Endometrial microvascular endothelial cells (primary cell): ENCODE measurements around the gene ATG16L1. TPM values are rescaled to one million over a fixed set of nuclear protein-coding genes. Genes with fewer than 3 reads are reported as not detected.

ENCODE experiments used
- in situ Hi-C: cut with HindIII; loops from 2 replicates; pipeline ENCODE4 v1.10.0; 2017; ENCODE audit warnings: low sequenced_read_pairs, low pct_unique_long_range_greater_than_20kb; ENCODE audit errors: inconsistent ontology term
- total RNA-seq: library from RNA; depleted of rRNA; stranded (reverse); fragments of >200 nt; gene quantifications from one replicate; pipeline ENCODE4 v1.2.3, GENCODE V29; 2015; ENCODE audit errors: inconsistent ontology term

Gene ATG16L1
- total RNA-seq, 1 donor from 2014 or later = 25.6 TPM

- in situ Hi-C loops = no loop called here
Observed at GRCh38 chr2:233275223-233275622, 23.8 kb downstream of the ATG16L1 start.

DNA sequence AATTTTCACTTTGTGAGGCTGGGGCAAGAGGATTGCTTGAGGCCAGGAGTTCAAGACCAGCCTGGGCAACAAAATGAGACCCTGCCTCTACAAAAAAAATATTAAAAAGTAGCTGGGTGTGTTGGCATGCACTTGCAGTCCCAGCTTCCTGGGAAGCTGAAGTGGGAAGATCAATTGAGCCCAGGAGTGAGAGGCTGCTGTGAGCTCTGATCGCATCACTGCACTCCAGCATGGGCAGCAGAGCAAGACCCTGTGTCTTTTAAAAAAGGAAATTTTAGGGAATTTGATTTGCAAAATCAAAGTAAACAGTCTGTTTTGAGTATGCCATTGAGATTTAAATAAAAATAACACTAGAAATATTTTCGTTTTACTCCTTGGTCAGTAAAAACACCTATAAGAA lies 27.4 kb downstream of the ATG16L1 start:
- in situ Hi-C loops = no loop called here

- in situ Hi-C loops = no loop called here
Observed at GRCh38 chr2:233280114-233280693, 28.7 kb downstream of the ATG16L1 start.

GRCh38 chr2:233281553-233281952 lies 30.1 kb downstream of the ATG16L1 start:
- in situ Hi-C loops = no loop called here

DNA sequence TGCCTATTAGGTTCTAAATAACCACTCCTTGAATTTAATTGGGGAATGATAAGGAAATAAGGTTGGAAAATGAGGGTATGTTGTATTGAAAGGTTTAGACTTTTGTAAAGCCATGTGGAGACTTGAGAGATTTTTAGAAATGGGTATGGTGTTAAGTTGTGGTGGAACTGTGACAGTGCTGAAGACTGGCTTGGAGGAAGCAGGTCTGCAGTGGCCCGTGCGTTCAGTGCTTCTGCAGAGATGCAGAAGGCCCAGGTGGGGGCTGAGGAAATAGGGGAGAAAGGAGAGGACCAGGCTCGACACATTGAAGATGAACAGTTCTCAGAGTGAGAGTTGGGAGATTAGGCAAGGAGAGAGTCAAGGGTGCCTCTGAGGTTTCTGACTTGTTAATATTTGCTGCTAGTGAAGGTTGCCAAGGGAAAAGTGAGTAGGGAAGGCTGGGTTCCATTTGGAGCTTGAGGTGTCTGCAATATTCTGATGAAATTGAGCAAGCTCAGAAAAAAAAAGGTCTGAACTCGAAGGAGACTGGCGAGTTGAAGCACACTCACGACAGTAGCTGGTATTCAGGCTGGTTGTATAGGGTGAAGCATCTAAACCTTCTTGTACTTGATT lies 30.6 kb downstream of the ATG16L1 start:
- in situ Hi-C loops = no loop called here

DNA sequence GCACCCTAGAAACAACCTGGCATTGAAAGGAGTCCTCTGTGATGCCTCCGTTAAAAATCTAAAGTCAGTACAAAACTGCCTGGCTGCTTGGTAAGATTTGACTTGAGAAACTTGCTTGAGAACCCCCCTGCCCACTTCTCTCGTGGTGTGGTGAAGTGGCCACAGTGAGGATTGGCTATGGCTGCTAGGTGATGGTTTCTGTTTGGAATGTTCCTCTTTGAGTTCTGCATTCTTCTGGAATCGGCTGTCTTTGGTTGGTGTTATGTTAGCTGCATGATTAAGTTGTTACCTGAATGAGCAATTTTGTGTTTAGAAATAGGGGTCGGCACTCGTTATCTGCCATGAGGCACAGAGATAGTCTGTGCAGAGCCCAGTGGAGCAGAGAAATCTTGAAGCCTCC lies 34.4 kb downstream of the ATG16L1 start:
- in situ Hi-C loops = no loop called here

GRCh38 chr2:233287871-233288270 lies 36.4 kb downstream of the ATG16L1 start:
- in situ Hi-C loops = no loop called here

DNA sequence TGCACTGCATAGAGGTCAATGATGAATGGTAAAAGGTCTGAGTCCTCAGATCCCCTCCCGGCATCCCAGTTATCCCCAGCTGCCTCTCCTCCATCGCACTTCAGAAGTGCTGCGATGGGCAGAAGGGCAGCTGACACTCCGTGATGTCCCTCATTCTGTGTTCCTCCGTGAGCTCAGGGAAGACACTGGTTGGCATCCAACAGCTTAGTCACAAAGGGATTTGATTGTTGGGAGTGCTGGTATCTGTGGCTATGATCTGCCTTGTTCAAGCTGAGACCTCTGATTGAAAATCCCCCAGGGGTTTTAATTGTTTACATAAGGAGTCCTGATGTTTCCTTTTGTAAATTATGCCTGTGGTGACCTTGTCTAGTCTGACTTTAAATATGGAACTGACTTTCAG lies 37.2 kb downstream of the ATG16L1 start:
- in situ Hi-C loops = no loop called here

GRCh38 chr2:233289648-233290047 lies 38.2 kb downstream of the ATG16L1 start:
- in situ Hi-C loops = no loop called here

DNA sequence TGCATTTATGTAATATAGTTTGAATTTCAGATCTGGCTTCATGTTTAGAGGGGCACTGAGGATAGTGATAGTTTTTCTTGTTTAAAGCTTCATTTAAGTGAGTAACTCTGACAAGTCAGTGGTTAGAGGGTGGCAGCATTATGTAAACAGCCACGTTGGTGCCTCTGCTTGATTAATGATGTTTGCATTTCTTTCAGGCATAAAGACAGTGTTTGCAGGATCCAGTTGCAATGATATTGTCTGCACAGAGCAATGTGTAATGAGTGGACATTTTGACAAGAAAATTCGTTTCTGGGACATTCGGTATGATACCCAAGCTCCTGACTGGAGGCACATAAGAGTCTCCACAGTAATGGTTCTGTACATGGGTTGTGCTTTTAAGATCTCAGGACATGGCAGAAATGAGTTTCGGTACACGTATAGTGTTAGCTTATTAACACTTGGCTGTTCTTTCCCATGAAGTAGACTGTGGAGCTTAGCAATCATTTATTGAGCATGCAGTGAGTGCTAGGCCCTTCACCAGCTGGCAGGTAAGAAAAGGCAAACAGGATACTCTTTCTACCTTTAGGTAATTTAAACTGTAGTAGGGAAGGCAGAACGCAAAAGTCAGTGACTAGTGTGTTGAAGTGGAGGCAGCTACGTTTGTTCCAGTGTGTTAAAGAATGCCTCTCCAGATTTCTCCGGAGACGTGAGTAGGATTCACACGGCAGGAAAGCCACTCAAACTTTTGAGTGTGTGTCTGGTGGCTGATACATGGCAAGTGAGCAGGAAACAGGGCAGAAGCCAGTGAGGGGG lies 38.8 kb downstream of the ATG16L1 start:
- in situ Hi-C loops = no loop called here

GRCh38 chr2:233295891-233296290 lies 44.4 kb downstream of the ATG16L1 start:
- in situ Hi-C loops = no loop called here

GRCh38 chr2:233297076-233297475 lies 45.6 kb downstream of the ATG16L1 start:
- in situ Hi-C loops = no loop called here

DNA sequence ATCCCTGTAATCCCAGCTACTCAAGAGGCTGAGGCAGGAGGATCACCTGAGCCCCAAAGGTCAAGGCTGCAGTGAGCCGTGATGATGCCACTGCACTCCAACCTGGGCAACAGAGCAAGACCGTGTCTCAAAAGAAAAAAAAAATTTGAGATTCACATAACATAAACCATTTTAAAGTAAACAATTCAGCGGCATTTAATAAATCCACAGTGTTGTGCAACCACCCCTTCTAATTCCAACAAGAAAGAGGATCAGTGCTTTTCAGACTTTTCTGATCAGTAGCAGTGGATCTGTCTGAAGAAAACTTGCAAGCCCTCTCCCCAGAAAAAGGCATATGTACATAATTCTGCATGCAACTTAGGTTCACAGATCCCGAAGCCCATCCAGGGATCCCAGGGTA lies 48.9 kb downstream of the ATG16L1 start:
- in situ Hi-C loops = no loop called here

- in situ Hi-C loops = no loop called here
Observed at GRCh38 chr2:233301248-233301647, 49.8 kb downstream of the ATG16L1 start.

- in situ Hi-C loops = no loop called here
Observed at GRCh38 chr2:233301811-233302210, 50.3 kb downstream of the ATG16L1 start.

- in situ Hi-C loops = no loop called here
Observed at GRCh38 chr2:233303252-233303651, 51.8 kb downstream of the ATG16L1 start.

- in situ Hi-C loops = no loop called here
Observed at GRCh38 chr2:233307565-233307964, 56.1 kb downstream of the ATG16L1 start, which contains the start of gene SAG. TSS of gene SAG (plus strand) at chr2:233307816. CDS start at chr2:233309190, 1,374 bp downstream.

DNA sequence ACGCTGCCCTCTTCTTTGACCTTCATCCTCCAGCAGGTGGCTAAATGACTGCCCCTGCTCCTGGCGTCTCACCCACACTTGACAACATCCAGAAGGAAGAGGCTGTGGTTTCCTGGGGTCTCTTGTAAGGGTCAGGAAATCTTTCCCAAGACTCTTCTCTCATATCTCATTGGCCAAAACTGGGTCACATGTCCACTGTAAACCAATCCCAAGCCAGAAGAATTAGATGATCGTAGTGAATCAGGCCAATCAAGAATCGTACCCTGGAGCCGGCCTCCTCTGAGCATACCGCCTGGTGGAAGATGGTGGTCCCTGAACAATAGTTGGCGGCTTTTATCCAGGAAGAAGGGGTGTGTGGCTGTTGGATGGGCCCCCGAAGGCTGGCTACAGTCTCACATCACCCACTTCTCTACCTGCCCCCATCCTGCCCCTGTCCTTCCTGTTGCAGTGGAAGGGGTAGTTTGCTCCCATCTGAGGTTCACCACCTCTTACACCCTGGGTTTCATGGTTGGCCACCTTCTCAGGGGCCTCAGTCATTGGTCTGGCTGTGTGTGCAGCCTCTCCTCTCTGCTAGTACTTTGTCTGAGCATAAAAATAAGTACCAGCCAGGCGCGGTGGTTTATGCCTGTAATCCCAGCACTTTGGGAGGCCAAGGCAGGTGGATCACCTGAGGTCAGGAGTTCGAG lies 59.9 kb downstream of the ATG16L1 start:
- in situ Hi-C loops = no loop called here

- in situ Hi-C loops = no loop called here
Observed at GRCh38 chr2:233312874-233313273, 61.4 kb downstream of the ATG16L1 start.
